B cell (primary cell): ENCODE data around the gene ABI2. TPM values are rescaled to one million over a fixed set of nuclear protein-coding genes. Genes with fewer than 3 reads are reported as not detected.

ENCODE experiments used
- ATAC-seq: fragments of 200-7000 bp; cut with Tn5 transposase; one replicate; pipeline ENCODE4 v1.10.0; 2021; ENCODE audit warnings: low read depth, mild to moderate bottlenecking, moderate number of reproducible peaks, moderate library complexity
- CTCF ChIA-PET: fragments of 350-600 bp; sonication (Branson Sonifier 250); formaldehyde crosslinking; loops from one replicate; lab custom pipeline; 2021; ENCODE audit warnings: antibody characterized with exemption, inconsistent platforms; lab: Charles Lee
- POLR2A ChIA-PET: fragments of 350-600 bp; sonication (Branson Sonifier 250); formaldehyde crosslinking; loops from one replicate; lab custom pipeline; 2021; ENCODE audit warnings: antibody characterized with exemption; lab: Charles Lee
- DNase-seq: peaks from one replicate; pipeline ENCODE4 v3.0.0; 2013
- H2AFZ ChIP-seq: 2 replicates; pipeline ENCODE4 v1.6.1; 2012; ENCODE audit warnings: mild to moderate bottlenecking, low read depth, low read length; ENCODE audit not compliant: insufficient read depth, poor library complexity, severe bottlenecking
- H3K27ac ChIP-seq, 2 donors: 1 replicate in 1 of 2; 2 replicates in 1 of 2; pipeline ENCODE4 v1.5.1; 2012 to 2013; ENCODE audit warnings: low read length in 2 of 2, mild to moderate bottlenecking in 2 of 2, moderate library complexity in 1 of 2
- H3K27me3 ChIP-seq, 4 experiments: fragments of 200-600 bp in 1 of 4; sonication (generic) in 1 of 4; replicated peaks in 1 of 4; 1 replicate in 2 of 4; 2 replicates in 2 of 4; pipeline versions ENCODE4 v1.6.1 to v1.7.0; 2013 to 2016; ENCODE audit warnings: low read length in 3 of 4, mild to moderate bottlenecking in 2 of 4, mixed read lengths in 1 of 4, moderate library complexity in 1 of 4; ENCODE audit not compliant: insufficient read depth in 4 of 4, control insufficient read depth in 3 of 4; ENCODE audit errors: control extremely low read depth in 1 of 4
- H3K36me3 ChIP-seq, 2 experiments: replicated peaks in 1 of 2; 1 replicate in 1 of 2; 2 replicates in 1 of 2; pipeline versions ENCODE4 v1.6.1 to v1.7.1; 2013; ENCODE audit warnings: low read length in 1 of 2; ENCODE audit not compliant: insufficient read depth in 2 of 2, control insufficient read depth in 1 of 2; ENCODE audit errors: control extremely low read depth in 1 of 2, extremely low read depth in 1 of 2
- H3K4me1 ChIP-seq, 2 donors: fragments of 200-600 bp in 1 of 2; sonication (generic) in 1 of 2; 1 replicate in 1 of 2; 2 replicates in 1 of 2; pipeline versions ENCODE4 v1.5.1 to v1.6.1; 2013 to 2017; ENCODE audit warnings: low read length in 2 of 2; ENCODE audit not compliant: control insufficient read depth in 2 of 2, insufficient read depth in 2 of 2
- H3K4me2 ChIP-seq: replicated peaks from 2 replicates; pipeline ENCODE3; 2012; ENCODE audit warnings: mild to moderate bottlenecking, low read depth, low read length; ENCODE audit not compliant: poor library complexity, severe bottlenecking
- H3K4me3 ChIP-seq, 5 experiments: fragments of 200-600 bp in 1 of 5; sonication (generic) in 1 of 5; 1 replicate in 3 of 5; 2 replicates in 2 of 5; pipeline versions ENCODE4 v1.5.1 to v1.7.0; 2011 to 2016; ENCODE audit warnings: low read length in 4 of 5, mild to moderate bottlenecking in 4 of 5, low read depth in 2 of 5, control low read depth in 1 of 5, moderate library complexity in 1 of 5; ENCODE audit not compliant: insufficient read depth in 1 of 5; ENCODE audit errors: control extremely low read depth in 1 of 5, extremely low read depth in 1 of 5
- H3K79me2 ChIP-seq: fragments of 200-600 bp; sonication (generic); one replicate; pipeline ENCODE4 v1.6.0; 2016; ENCODE audit warnings: low read length; ENCODE audit not compliant: control insufficient read depth, insufficient read depth
- H3K9ac ChIP-seq: fragments of 200-600 bp; sonication (generic); 2 replicates; pipeline ENCODE4 v1.6.1; 2017; ENCODE audit warnings: mild to moderate bottlenecking, low read length, moderate library complexity
- H3K9me3 ChIP-seq, 3 donors: one replicate each; pipeline versions ENCODE4 v1.6.1 to v1.7.1; 2013; ENCODE audit warnings: low read length in 2 of 3; ENCODE audit not compliant: control insufficient read depth in 2 of 3, insufficient read depth in 1 of 3; ENCODE audit errors: control extremely low read depth in 1 of 3
- H4K20me1 ChIP-seq: 2 replicates; pipeline ENCODE4 v1.6.0; 2012; ENCODE audit warnings: mild to moderate bottlenecking, low read length; ENCODE audit not compliant: insufficient read depth, control insufficient read depth, poor library complexity, severe bottlenecking
- H3K27ac Mint-ChIP-seq: one replicate; pipeline ENCODE4 v1.8.0; 2021; ENCODE audit warnings: mixed read lengths
- H3K27me3 Mint-ChIP-seq: one replicate; pipeline ENCODE4 v1.8.0; 2021; ENCODE audit warnings: mixed read lengths
- H3K4me1 Mint-ChIP-seq: one replicate; pipeline ENCODE4 v1.8.0; 2021; ENCODE audit warnings: mixed read lengths
- H3K4me3 Mint-ChIP-seq: one replicate; pipeline ENCODE4 v1.8.0; 2021; ENCODE audit warnings: mixed read lengths
- H3K9me3 Mint-ChIP-seq: one replicate; pipeline ENCODE4 v1.8.0; 2022; ENCODE audit warnings: mixed read lengths; ENCODE audit not compliant: insufficient read depth
- CTCF ChIP-seq: fragments of 200-600 bp; IDR thresholded peaks from one replicate; pipeline ENCODE4 v1.8.0; 2022; ENCODE audit warnings: antibody characterized with exemption, mild to moderate bottlenecking
- EZH2 ChIP-seq: IDR thresholded peaks from 2 replicates; pipeline ENCODE4 v1.6.1; 2012; ENCODE audit warnings: borderline replicate concordance, low read depth, mild to moderate bottlenecking, moderate library complexity, low read length; ENCODE audit not compliant: insufficient read depth, poor library complexity, severe bottlenecking
- WGBS: methylation state at CpG from one replicate; pipeline ENCODE4 v1.1.5; 2013; ENCODE audit warnings: missing lambda C conversion rate; ENCODE audit not compliant: insufficient coverage; 5-methylcytosine and 5-hydroxymethylcytosine counted together
- intact Hi-C: fragments of 100-400 bp; cut with micrococcal nuclease; formaldehyde crosslinking; loops from one replicate; pipeline ENCODE4 v1.10.0; 2022
- polyA plus RNA-seq: library from polyadenylated mRNA; depleted of rRNA; stranded (reverse); fragments of >200 nt; gene quantifications from 2 replicates; pipeline ENCODE4 v1.2.3, GENCODE V29; 2012
- total RNA-seq, 2 donors: library from RNA; stranded (reverse); fragments of 120-200 nt in 1 of 2; gene quantifications; 1 replicate in 1 of 2; 2 replicates in 1 of 2; pipeline versions ENCODE4 v1.2.3 to v1.2.4, GENCODE V29; 2013 to 2022

The ABI2 gene
- total and polyA plus RNA-seq, 2 donors (not counting 1 experiment from before 2014, with no cell fraction given) = 6.8 to 32.7 TPM

GRCh38 chr2:203438528-203438927 is 110.3 kb downstream of the ABI2 start:
- TF ChIP-seq EZH2 = no peak
- Histone ChIP-seq H3K9me3 (no peaks in the 10 kb centered on the region), H3K4me3 (no peak overlapping the region), H3K9ac (no peak overlapping the region), H3K4me1 (no peaks in the 10 kb centered on the region), H3K27ac (no peak overlapping the region), H3K27me3 (no peaks in the 10 kb centered on the region), H3K4me2 (no peak overlapping the region), H3K79me2 (no peaks in the 10 kb centered on the region), H2AFZ (no peak overlapping the region), H3K36me3 (no peaks in the 10 kb centered on the region), H4K20me1 (no peaks in the 10 kb centered on the region)
- no peak for DNase-seq
- no peak for ATAC-seq
- no peaks in the 10 kb centered on the region for H3K4me1 Mint-ChIP-seq
- H3K4me3 Mint-ChIP-seq = no peak overlapping the region
- no peaks in the 10 kb centered on the region for H3K27me3 Mint-ChIP-seq
- no peaks in the 10 kb centered on the region for H3K9me3 Mint-ChIP-seq
- ChIA-PET POLR2A (no interaction called here), CTCF (interaction anchor here (1.2 kb wide), 1 partner anchor 14 kb away, joined by 4 read pairs; no protein-coding TSS in a partner anchor)
- WGBS = 100% methylated on average over 1 of the region's 2 CpGs
- no peak overlapping the region for H3K27ac Mint-ChIP-seq
- intact Hi-C loops = no loop called here

GRCh38 chr2:203440671-203441070 is 112.5 kb downstream of the ABI2 start:
- Histone ChIP-seq H3K4me3 (no peak overlapping the region), H3K4me1 (no peaks in the 10 kb centered on the region), H3K27me3 (no peaks in the 10 kb centered on the region), H3K9me3 (no peaks in the 10 kb centered on the region), H3K27ac (no peak overlapping the region), H4K20me1 (no peaks in the 10 kb centered on the region), H3K36me3 (no peaks in the 10 kb centered on the region), H3K9ac (no peak overlapping the region), H3K79me2 (no peaks in the 10 kb centered on the region), H2AFZ (no peak overlapping the region), H3K4me2 (no peak overlapping the region)
- ATAC-seq (no peak), DNase-seq (no peak)
- Mint-ChIP-seq H3K27ac (no peak overlapping the region), H3K9me3 (no peaks in the 10 kb centered on the region), H3K27me3 (no peaks in the 10 kb centered on the region), H3K4me3 (no peak overlapping the region), H3K4me1 (no peaks in the 10 kb centered on the region)
- CTCF ChIA-PET = no interaction called here
- 98% methylated on average over 4 of the region's 4 CpGs for WGBS
- TF ChIP-seq EZH2 (no peak), CTCF (no peak)
- POLR2A ChIA-PET = no interaction called here
- intact Hi-C loops = no loop called here
